HEK293T (cell line): ENCODE results near the gene KCNK4.

Experiments used
- ARNT ChIP-seq: fragments of 450-650 bp; IDR thresholded peaks from 2 replicates; pipeline ENCODE4 v1.6.1; 2017; ENCODE audit warnings: mild to moderate bottlenecking
- BHLHE40 ChIP-seq: fragments of 450-650 bp; IDR thresholded peaks from 2 replicates; pipeline ENCODE4 v1.6.1; 2016; ENCODE audit warnings: mild to moderate bottlenecking, moderate library complexity, borderline replicate concordance
- ELF4 ChIP-seq: fragments of 450-650 bp; IDR thresholded peaks from 2 replicates; pipeline ENCODE4 v1.6.1; 2017; ENCODE audit warnings: antibody characterized with exemption
- FOXA1 ChIP-seq: fragments of 450-650 bp; IDR thresholded peaks from 2 replicates; pipeline ENCODE4 v1.6.1; 2016; ENCODE audit warnings: mild to moderate bottlenecking
- FOXM1 ChIP-seq: fragments of 450-650 bp; IDR thresholded peaks from 2 replicates; pipeline ENCODE4 v1.6.1; 2017; ENCODE audit warnings: mild to moderate bottlenecking, borderline replicate concordance
- HDGF ChIP-seq: fragments of 450-650 bp; IDR thresholded peaks from 2 replicates; pipeline ENCODE4 v1.6.1; 2017; ENCODE audit warnings: antibody characterized with exemption, borderline replicate concordance
- L3MBTL2 ChIP-seq: fragments of 450-650 bp; conservative IDR thresholded peaks from 2 replicates; pipeline ENCODE4 v1.6.1; 2016; ENCODE audit warnings: mild to moderate bottlenecking
- LEF1 ChIP-seq: fragments of 450-650 bp; IDR thresholded peaks from 2 replicates; pipeline ENCODE4 v1.6.1; 2017; ENCODE audit warnings: mild to moderate bottlenecking, borderline replicate concordance
- PKNOX1 ChIP-seq: fragments of 450-650 bp; IDR thresholded peaks from 2 replicates; pipeline ENCODE4 v1.6.1; 2016
- SUZ12 ChIP-seq: fragments of 450-650 bp; IDR thresholded peaks from 2 replicates; pipeline ENCODE4 v1.6.1; 2016; ENCODE audit warnings: mild to moderate bottlenecking

GRCh38 chr11:64348383-64349024 is 57.4 kb downstream of the KCNK4 start:
- TF ChIP-seq FOXM1 (no peak), LEF1 (no peak), ARNT (no peak), ELF4 (no peak), L3MBTL2 (no peak), SUZ12 (no peak), BHLHE40 (no peak), FOXA1 (no peak), HDGF (no peak), PKNOX1 (no peak)
